HG03378 (cell line): ENCODE measurements around the gene PTPRN2.
"Not testable (repeated sequence)": the region's sequence is repeated elsewhere in the genome, so short reads cannot be mapped to it uniquely, and the experiment has no call there.

Experiments
- ATAC-seq: cut with Tn5 transposase; IDR thresholded peaks from one replicate; pipeline ENCODE4 v1.9.1; 2021; ENCODE audit warnings: mild to moderate bottlenecking, moderate library complexity; ENCODE audit not compliant: unreplicated experiment

Gene PTPRN2

GRCh38 chr7:158447151-158447505 lies 140.5 kb downstream of the PTPRN2 start:
- ATAC-seq, result no peak

- no peak for ATAC-seq
These were observed 140.9 kb downstream of the PTPRN2 start for GRCh38 chr7:158446706-158447105.

- no peak for ATAC-seq
These were observed 141.3 kb downstream of the PTPRN2 start for GRCh38 chr7:158446281-158446680.

- no peak for ATAC-seq
These were observed 142.0 kb downstream of the PTPRN2 start for GRCh38 chr7:158445421-158446175.

- no peak for ATAC-seq
These were observed 142.9 kb downstream of the PTPRN2 start for GRCh38 chr7:158444501-158445420.

- no peak for ATAC-seq
These were observed 143.7 kb downstream of the PTPRN2 start for GRCh38 chr7:158443688-158444483.

GRCh38 chr7:158443014-158443687 lies 144.5 kb downstream of the PTPRN2 start:
- no peak for ATAC-seq

- no peak for ATAC-seq
These were observed 145.4 kb downstream of the PTPRN2 start for GRCh38 chr7:158442260-158442659.

- no peak for ATAC-seq
These were observed 148.6 kb downstream of the PTPRN2 start for GRCh38 chr7:158439035-158439434.

GRCh38 chr7:158432369-158433341 lies 155.0 kb downstream of the PTPRN2 start:
- no peak for ATAC-seq

GRCh38 chr7:158431941-158432347 lies 155.7 kb downstream of the PTPRN2 start:
- ATAC-seq, result no peak

GRCh38 chr7:158431055-158431940 lies 156.3 kb downstream of the PTPRN2 start:
- ATAC-seq, result no peak

GRCh38 chr7:158430308-158431034 lies 157.2 kb downstream of the PTPRN2 start:
- no peak for ATAC-seq

GRCh38 chr7:158428837-158429753 lies 158.5 kb downstream of the PTPRN2 start:
- ATAC-seq, result no peak

GRCh38 chr7:158428131-158428836 lies 159.3 kb downstream of the PTPRN2 start:
- no peak for ATAC-seq

- ATAC-seq, result not testable (repeated sequence)
These were observed 161.9 kb downstream of the PTPRN2 start for GRCh38 chr7:158425676-158426075.
